NCI-H1048 (cell line): Measurements from ENCODE around the gene TIMM22.
"Not testable (repeated sequence)": the region's sequence is repeated elsewhere in the genome, so short reads cannot be mapped to it uniquely, and the experiment has no call there.

ENCODE experiments used
- DNase-seq: peaks from one replicate; lab custom pipeline; 2025; lab: John Stamatoyannopoulos, UW

The TIMM22 gene

GRCh38 chr17:1039511-1040215 is 42.7 kb downstream of the TIMM22 start:
- DNase-seq = no peak

- no peak for DNase-seq
These were observed 43.3 kb downstream of the TIMM22 start for GRCh38 chr17:1040216-1040600.

- DNase-seq = no peak
These were observed 44.8 kb downstream of the TIMM22 start for GRCh38 chr17:1041746-1042145.

GRCh38 chr17:1042486-1042885 is 45.6 kb downstream of the TIMM22 start:
- DNase-seq = no peak

GRCh38 chr17:1043601-1044251 is 46.8 kb downstream of the TIMM22 start:
- DNase-seq = no peak

- not testable (repeated sequence) for DNase-seq
These were observed 47.6 kb downstream of the TIMM22 start for GRCh38 chr17:1044387-1045009.

GRCh38 chr17:1045456-1045855 is 48.5 kb downstream of the TIMM22 start:
- DNase-seq = no peak

GRCh38 chr17:1047177-1047878 is 50.4 kb downstream of the TIMM22 start:
- DNase-seq = no peak

GRCh38 chr17:1047879-1048470 is 51.0 kb downstream of the TIMM22 start:
- DNase-seq = no peak

- not testable (repeated sequence) for DNase-seq
These were observed 51.7 kb downstream of the TIMM22 start for GRCh38 chr17:1048516-1049115.

- no peak for DNase-seq
These were observed 52.7 kb downstream of the TIMM22 start for GRCh38 chr17:1049446-1050225.

- no peak for DNase-seq
These were observed 53.5 kb downstream of the TIMM22 start for GRCh38 chr17:1050246-1050995.

- DNase-seq = no peak
These were observed 54.3 kb downstream of the TIMM22 start for GRCh38 chr17:1050996-1051925.
